HG03442 (cell line): Measurements from ENCODE around the gene TACR1.
"Not testable (repeated sequence)": the region's sequence is repeated elsewhere in the genome, so short reads cannot be mapped to it uniquely, and the experiment has no call there.

Experiments used
- ATAC-seq: cut with Tn5 transposase; IDR thresholded peaks from one replicate; pipeline ENCODE4 v1.9.1; 2021; ENCODE audit warnings: mild to moderate bottlenecking, moderate library complexity; ENCODE audit not compliant: unreplicated experiment

The TACR1 gene, protein sequence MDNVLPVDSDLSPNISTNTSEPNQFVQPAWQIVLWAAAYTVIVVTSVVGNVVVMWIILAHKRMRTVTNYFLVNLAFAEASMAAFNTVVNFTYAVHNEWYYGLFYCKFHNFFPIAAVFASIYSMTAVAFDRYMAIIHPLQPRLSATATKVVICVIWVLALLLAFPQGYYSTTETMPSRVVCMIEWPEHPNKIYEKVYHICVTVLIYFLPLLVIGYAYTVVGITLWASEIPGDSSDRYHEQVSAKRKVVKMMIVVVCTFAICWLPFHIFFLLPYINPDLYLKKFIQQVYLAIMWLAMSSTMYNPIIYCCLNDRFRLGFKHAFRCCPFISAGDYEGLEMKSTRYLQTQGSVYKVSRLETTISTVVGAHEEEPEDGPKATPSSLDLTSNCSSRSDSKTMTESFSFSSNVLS

DNA sequence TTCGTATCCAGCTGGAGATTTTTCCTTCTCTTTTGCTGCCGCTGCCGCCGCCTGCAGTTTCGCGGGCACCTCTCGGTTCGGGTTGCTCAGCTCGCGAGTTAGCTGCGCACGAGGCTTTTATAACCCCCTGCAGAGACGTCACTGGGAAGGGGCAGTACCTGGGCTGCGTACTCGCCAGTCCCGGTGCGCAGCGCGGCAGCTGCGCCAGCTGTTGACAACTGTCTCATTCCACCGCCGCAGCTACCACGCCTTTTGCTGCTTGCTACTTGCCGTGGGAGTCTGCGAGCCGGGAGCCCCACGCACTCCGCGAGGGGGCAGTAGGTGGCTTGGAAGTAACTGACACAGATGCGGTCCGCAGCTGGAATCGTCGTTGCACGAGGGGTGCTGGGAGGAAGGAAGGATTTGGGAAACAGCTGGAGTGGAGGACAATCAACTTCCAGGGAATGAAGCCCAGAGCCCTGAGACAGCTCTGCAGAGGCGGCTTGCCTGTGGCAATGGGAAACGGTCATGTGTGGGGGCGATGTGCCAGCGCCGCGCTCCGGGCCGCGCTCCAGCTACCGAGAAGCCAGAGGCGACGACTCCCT lies at the start of gene TACR1:
Gene TACR1, minus strand, starts transcription at position 93 of the 584 bp plus-strand sequence. CDS start 586 bp downstream, outside the sequence.
- ATAC-seq = peak; percentile 82

DNA sequence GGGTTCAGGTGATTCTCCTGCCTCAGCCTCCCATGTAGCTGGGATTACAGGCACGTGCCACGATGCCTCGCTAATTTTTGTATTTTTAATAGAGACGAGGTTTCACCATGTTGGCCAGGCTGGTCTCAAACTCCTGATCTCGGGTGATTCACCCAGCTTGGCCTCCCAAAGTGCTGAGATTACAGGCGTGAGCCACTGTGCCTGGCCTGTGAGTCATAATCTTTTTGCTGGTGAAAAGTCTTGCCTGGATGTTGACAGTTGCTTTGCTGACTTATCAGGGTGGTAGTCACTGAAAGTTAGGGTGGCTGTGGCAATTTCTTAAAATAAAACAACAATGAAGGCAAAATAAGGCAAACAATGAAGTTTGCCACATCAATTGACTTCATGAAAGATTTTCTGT lies 49.3 kb upstream of the TACR1 start:
- ATAC-seq = not testable (repeated sequence)

DNA sequence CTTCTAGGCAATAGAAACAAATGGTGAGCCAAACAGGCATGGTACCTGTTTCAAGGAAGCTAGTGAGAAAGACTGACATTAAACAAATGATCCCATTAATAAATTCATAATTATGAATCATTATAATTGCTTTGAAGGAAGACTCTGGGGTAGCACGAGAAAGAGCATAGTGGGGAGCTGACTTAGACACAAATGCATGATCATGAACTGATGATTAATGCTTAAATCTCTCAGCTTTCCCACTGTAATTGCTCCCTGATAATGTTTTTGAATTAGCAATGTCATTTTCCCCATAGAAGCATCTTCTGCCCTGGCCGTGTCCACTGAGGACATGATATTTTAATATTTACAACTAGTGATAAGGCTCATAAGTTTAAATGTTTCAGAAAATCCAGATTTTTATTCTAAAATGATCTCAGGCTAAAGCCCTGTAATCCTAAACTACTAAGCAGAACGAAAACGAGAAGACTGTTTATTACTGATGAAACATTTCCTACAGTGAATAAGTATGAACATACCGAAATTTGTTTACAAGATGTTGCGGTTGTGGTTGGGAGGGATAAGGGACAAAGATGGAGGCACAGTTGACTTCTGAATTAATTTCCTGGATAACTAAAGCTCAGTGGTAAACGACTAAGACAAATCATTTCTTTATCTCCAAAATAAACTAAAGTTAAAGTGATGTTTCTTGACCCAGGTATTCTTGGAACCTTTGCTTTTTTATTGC lies 47.3 kb upstream of the TACR1 start:
- no peak for ATAC-seq

DNA sequence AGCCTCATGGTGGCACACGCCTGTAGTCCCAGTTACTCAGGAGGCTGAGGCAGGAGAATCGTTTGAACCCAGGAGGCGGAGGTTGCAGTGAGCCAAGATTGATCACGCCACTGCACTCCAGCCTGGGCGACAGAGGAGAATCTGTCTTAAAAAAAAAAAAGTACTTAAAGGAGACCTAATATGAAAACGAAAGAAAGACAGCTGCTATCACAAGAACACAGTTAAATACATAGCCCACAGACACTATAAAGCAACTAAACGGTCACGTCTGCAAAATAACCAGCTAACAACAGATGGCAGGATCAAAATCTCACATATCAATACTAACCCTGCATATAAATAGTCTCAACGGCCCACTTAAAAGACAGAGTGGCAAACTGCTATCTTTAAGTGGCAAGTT lies 43.9 kb upstream of the TACR1 start:
- ATAC-seq = no peak

DNA sequence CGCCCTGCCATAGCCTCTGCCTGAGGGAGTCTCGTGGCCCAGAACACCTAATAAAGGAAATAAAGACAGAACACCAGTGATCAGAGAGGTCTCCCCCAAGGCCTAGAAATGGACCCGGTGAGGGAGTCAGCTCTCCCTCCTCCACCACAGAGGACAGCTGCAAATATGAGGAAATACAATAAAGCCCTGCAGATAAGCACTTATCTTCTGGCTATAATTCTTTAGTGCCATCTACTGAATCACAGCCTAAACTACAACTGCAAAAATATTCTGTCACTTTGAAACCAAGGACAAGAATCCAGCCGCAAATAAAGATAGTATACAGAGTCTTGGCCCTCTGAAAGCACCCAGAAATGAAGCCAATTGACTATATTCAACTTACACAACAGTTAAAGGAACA lies 42.4 kb upstream of the TACR1 start:
- no peak for ATAC-seq

DNA sequence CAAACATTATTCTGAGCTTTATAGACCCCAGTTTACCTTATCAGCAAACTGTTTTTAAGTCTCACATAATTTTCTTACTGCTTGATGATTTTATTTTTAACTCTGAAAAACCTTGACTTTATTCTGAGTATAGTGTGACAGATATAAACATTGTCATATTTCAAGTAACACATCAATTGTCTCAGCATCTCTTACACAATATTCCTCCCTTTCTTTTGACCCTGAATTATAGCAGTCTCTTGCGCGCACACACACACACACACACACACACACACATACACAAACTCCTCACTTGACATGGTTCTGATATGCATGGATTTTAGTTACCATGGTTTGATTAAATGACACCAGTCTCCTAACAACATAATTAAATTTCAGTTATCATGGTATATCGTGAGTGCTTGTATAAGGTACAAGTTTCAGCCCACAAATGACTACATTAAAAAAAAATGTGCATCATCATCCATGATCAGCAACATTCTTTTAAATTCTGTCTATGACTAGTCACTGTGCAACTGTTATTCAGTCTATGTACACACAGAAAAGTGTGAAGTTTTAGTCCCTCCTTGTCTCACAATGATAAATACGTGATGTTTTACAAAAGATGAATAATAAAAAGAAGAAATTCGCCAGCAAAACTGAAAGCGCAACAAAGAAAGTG lies 39.5 kb upstream of the TACR1 start:
- no peak for ATAC-seq

DNA sequence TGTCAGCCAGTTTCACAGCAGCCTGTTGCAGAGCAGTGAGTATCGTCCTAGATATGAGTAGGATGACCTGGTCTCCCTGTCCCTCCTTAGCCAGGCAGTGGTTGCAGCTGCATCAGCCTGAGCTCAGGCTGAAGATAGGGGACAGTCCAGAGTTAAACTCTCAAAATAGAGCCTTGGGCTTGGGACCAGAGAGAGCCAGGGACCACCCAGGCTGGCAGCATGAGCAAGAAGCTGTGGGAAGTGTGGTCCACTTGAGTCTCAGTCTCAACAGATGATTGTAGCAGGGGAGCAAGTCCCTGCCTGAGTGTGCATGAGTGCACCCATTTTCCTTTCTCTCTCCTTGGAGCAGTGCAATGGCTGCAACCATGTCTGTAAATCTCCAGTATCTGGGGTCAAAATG lies 38.0 kb upstream of the TACR1 start:
- no peak for ATAC-seq

DNA sequence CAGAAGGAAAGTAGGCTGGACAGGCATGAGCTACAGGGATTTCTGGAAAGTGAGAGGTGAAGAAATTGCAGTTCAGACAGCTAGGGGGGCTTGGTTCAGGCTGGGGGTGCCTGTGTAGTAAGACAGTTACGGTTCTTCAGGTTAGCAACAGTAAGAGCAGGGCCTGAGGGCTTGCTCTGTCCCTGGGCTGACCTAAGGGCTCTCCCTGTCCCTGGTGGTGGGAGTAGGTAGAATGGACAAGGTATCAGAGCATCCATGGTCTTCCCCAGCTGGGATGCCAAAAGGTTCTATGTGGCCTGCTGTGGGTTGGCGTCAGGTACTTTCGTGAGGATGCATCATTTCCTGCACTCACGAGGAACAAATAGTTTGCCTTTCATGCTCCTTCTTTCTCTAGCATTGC lies 34.6 kb upstream of the TACR1 start:
- ATAC-seq = no peak

DNA sequence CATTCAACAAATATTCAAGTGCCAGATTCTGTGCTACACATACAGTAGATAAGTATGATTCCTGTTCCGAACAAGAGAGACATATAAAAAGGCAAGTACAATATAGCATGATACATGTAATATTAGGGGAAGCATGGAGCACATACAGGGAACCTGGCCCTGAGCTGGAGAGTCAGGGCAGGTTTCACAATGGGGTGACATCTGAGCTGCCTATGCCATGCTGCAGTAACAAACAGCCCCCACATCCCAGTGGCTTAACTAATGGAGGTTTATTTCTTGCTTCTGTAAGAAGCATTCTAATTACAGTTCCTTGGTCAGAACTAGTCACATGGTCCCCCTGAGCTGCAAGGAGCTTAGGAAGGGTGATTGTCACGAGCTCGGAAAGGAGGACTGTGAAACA lies 27.3 kb upstream of the TACR1 start:
- no peak for ATAC-seq

DNA sequence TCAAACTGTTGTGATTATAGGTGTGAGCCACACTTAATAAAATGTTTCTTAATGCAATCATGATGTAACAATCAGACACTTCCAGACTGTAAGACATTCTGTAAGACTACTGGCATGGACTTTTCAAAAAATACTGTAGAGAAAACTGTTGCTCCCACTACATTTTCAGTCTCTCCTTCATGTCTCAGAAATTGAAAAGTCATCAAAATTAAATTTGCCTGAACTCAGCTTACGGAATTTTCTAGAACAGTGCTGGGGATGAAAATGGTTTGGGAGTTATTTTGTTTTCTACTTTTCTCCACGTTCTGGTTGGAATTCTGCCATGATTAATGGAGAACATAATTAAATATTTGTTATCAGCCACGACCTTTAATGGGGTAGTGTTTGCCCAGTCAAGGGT lies 26.8 kb upstream of the TACR1 start:
- no peak for ATAC-seq

DNA sequence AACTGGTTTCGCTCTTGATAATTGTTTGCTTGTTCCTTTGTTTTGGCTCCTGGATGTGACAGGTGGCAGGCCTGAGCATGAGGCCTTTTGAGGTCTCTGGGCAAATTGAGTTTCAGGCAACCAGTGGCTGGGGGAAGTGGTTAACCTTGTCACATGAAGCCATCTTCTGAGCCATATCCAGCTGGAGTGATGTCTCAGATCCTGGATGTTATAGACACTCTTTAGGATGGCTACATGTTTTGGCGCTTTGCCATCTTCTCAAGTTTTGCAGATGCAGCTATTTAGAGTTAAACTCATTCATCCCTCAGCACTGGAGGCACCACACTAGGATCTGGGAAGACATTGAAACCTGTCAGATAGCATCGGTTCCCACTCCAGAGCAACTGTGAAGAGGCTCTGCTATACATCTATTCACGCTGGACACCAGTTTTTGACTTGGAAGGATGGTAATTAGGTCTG lies 25.3 kb upstream of the TACR1 start:
- ATAC-seq = no peak

DNA sequence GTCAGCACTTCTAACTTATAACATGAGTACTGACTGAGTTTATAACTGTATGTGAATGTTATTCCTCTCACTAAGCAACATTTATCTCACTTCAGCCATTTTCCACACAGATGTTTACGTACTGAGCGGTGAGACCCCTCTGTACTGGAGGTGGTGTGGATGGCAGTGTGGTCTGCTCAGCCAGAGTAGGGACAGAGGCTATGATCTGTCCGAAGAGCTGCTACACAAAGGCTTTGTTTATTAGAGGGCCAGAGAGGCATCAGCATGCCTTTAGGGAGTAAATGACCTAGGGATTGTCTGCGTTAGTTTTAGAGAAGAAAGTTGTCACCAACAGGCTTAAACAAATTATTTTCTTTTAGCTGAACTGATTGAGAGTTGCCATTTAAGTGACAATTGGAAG lies 23.2 kb upstream of the TACR1 start:
- no peak for ATAC-seq

DNA sequence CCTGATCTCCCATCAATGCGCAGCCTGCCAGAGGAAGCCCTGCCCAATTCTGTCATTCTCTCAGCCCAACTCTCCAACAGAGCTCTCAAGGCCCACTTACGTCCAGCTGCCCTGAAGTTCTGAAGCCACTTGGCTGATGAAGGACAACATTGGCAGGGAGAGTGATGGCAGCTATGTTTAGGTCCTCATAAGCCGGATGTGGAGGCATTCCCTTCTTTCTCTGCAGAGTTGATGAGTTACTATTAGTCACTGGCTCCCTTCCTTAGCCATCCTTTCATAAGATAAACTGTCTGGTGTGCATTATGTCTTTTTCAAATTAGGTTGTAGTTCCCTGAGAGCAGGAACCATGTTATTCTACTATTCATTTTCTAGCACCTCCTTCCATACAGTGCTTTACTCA lies 22.5 kb upstream of the TACR1 start:
- no peak for ATAC-seq

DNA sequence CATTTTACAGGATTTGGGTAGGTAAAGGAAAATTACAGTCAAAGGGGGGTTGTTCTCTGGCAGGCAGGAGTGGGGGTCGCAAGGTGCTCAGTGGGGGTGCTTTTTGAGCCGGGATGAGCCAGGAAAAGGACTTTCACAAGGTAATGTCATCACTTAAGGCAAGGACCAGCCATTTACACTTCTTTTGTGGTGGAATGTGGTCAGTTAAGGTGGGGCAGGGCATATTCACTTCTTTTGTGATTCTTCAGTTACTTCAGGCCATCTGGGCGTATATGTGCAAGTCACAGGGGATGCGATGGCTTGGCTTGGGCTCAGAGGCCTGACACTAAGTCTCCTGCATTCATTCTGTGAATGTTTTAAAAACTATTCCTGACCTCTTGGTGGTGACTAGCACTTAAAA lies 19.9 kb upstream of the TACR1 start:
- not testable (repeated sequence) for ATAC-seq

DNA sequence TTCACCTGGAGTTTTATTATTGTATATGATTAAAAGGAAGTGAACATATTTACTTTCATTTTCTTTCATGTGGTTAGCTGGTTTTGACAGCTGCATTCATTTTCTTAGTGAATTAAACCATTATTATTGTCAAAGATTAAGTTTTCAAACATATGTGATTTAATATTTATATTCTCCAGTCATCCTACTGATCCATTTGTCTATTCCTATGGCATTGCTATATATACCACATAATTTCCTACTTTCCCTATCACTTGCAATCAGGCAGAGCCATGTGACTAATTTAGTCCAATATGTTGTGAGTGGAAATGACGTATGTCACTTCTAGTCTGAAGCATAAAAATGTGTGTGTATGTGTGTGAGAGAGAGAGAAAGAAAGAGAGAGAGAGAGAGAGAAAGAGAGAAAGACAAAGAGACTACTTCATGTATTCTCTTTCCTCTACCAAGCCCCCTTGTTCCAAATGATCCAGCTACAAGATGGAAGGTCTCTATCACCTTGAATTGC lies 12.0 kb upstream of the TACR1 start:
- no peak for ATAC-seq

DNA sequence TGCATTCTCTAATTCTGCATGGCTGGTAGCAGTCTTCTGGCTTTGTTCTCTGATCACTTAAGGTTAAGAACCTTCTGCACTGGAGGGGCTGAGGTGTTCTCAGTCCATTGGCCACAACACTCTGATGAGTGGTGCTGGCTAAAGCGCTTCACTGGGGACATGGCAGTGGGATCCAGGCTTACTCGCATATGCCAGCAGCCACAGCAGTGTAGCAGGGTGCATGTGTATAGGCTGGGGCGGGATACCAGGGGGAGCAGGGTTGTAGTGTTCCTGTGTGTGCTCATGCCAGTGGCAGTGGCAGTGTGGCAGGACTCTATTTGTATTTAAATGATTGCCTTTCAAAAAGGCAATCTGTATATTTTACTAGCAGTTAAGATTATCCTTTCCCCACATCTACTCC lies 11.1 kb upstream of the TACR1 start:
- ATAC-seq = no peak

DNA sequence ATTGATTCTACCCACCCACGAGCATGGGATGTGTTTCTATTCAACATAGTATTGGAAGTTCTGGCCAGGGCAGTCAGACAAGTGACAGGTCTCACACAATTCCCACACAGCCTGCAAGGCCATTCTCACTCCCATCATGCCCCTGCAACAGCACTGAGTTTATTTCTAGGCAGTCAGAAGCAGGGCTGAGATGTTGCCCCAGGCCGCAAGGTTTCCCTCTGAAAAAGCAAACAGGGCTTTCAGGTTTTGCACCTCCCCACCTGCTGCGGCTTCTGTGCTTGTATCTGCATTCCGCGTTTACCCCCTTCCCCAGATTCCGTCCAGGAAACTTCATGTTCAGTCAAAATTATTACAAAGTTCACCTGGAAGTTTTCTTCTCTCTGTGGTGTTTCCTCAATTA lies 9.4 kb upstream of the TACR1 start:
- no peak for ATAC-seq

DNA sequence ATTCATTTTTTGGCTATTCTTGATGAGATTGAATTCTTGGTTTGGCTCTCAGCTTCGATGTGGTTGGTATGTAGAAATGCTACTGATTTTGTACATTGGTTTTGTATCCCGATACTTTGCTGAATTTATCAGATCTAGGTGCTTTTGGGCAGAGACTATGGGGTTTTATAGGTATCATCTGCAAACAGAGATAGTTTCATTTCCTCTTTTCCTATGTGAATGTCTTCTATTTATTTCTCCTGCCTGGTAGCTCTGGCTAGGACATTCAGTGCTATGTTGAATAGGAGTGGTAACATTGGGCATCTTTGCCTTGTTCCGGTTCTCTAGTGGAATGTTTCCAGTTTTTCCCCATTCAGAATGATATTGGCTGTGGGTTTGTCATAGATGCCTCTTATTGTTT lies 5.5 kb upstream of the TACR1 start:
- ATAC-seq = no peak

DNA sequence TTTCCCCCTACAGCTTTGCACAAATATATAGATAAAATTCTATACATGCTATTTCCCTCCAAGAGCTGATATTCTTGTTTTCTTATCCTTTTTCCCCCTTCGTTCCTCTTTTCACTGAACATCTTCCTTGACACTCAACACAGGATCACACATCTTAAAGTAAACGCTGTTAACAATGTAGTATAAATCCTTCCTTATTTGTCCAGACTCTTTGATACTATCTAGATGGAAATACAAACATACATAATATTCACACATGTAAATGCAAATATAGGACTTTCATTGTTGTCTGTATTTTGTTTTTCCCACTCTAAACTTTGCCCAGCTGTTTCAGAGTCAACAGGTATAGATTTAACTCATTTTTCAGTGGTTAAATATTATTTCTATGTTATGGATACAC lies 3.0 kb upstream of the TACR1 start:
- no peak for ATAC-seq

DNA sequence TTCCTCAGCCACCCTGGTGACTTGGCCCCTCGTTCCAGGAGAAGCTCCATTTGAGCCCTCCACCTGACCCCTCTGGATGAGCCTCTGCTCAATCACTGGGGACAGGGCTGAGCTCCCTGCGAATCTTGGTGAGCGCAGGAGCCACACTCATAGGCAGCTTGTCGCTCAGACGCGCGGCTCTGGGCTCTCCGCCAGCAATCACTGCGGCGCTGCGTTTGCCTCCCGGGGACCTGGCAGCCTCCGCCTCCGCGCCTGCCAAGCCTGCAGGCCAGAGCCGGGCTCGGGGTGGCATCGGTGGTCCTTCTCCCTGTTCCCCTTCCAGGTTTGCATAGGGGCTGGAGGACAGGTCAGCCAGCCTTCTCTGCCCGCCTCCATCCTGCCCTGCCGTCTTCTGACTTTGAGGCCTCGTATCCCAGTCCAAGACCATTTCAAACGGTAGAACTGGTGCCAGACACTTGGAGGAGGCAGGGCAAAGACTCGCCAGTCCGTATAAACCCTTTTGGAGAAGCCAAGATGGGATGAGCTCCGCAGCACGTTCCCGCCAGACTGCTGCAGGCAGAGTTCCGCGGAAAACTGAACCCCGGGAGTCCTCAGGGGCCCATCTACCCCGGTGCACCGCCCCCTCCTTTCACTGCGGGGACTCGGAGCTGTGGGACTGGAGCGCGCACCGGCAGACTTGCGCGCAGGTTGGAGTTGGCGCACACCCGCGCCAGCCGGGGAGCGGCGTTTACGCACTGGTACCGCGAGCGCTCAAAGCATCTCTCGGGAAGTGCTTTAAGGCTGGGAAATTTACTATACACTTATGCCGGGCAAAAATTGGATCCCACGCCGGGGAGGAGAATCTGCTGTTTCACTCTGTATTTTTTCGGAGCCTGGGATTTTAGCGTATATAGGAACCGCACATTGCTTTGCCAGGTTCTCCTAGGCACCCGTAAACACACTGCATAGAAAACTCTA lies 1.1 kb upstream of the TACR1 start:
- no peak for ATAC-seq
